ACC112 (cell line): ENCODE measurements around the gene MS4A12.
"Not testable (repeated sequence)": the region's sequence is repeated elsewhere in the genome, so short reads cannot be mapped to it uniquely, and the experiment has no call there.

Experiments used
- H2AFZ ChIP-seq: fragments of 200-600 bp; sonication (generic); one replicate; pipeline ENCODE4 v1.6.0; 2017; ENCODE audit warnings: antibody characterized with exemption, low read length; ENCODE audit not compliant: unreplicated experiment
- H3K27ac ChIP-seq: fragments of 200-600 bp; sonication (generic); 2 replicates; pipeline ENCODE4 v1.5.1; 2014; ENCODE audit warnings: low read depth, mild to moderate bottlenecking, antibody characterized with exemption, low read length, moderate library complexity
- H3K27me3 ChIP-seq: fragments of 200-600 bp; sonication (generic); 2 replicates; pipeline ENCODE4 v1.6.1; 2014; ENCODE audit warnings: mild to moderate bottlenecking, antibody characterized with exemption, low read length, moderate library complexity, mixed read lengths; ENCODE audit not compliant: insufficient read depth
- H3K36me3 ChIP-seq: fragments of 200-600 bp; sonication (generic); 2 replicates; pipeline ENCODE4 v1.6.1; 2016; ENCODE audit warnings: mild to moderate bottlenecking, antibody characterized with exemption, low read length, moderate library complexity, mixed read lengths; ENCODE audit not compliant: insufficient read depth
- H3K4me1 ChIP-seq: fragments of 200-600 bp; sonication (generic); one replicate; pipeline ENCODE4 v1.6.1; 2016; ENCODE audit warnings: low read length, mixed read lengths; ENCODE audit not compliant: insufficient read depth, unreplicated experiment, control insufficient read depth
- H3K4me3 ChIP-seq: fragments of 200-600 bp; sonication (generic); 2 replicates; pipeline ENCODE4 v1.5.1; 2014; ENCODE audit warnings: mild to moderate bottlenecking, low read depth, low read length
- H3K79me2 ChIP-seq: fragments of 200-600 bp; sonication (generic); one replicate; pipeline ENCODE4 v1.6.0; 2016; ENCODE audit warnings: low read length; ENCODE audit not compliant: control insufficient read depth, unreplicated experiment, insufficient read depth

MS4A12 gene

GRCh38 chr11:60482361-60482760 lies 10.2 kb upstream of the MS4A12 start:
- Histone ChIP-seq H3K27me3 (no peaks in the 10 kb centered on the region), H3K4me1 (no peaks in the 10 kb centered on the region), H2AFZ (no peak overlapping the region), H3K27ac (no peak overlapping the region), H3K4me3 (no peak overlapping the region), H3K79me2 (no peaks in the 10 kb centered on the region), H3K36me3 (no peaks in the 10 kb centered on the region)

- H3K4me3 ChIP-seq, result no peak overlapping the region
- no peaks in the 10 kb centered on the region for H3K4me1 ChIP-seq
- H3K27me3 ChIP-seq, result no peaks in the 10 kb centered on the region
- no peak overlapping the region for H3K27ac ChIP-seq
- no peak overlapping the region for H2AFZ ChIP-seq
- H3K79me2 ChIP-seq, result no peaks in the 10 kb centered on the region
- H3K36me3 ChIP-seq, result no peaks in the 10 kb centered on the region
These were observed 6.6 kb upstream of the MS4A12 start for GRCh38 chr11:60485987-60486386.

- Histone ChIP-seq H3K27me3 (no peaks in the 10 kb centered on the region), H3K4me1 (no peaks in the 10 kb centered on the region), H3K79me2 (no peaks in the 10 kb centered on the region), H3K4me3 (no peak overlapping the region), H3K27ac (no peak overlapping the region), H3K36me3 (no peaks in the 10 kb centered on the region), H2AFZ (no peak overlapping the region)
These were observed 876 bp downstream of the MS4A12 start for GRCh38 chr11:60493454-60493853.

- Histone ChIP-seq H3K79me2 (no peaks in the 10 kb centered on the region), H3K4me1 (no peaks in the 10 kb centered on the region), H2AFZ (no peak overlapping the region), H3K27me3 (no peaks in the 10 kb centered on the region), H3K4me3 (no peak overlapping the region), H3K36me3 (no peaks in the 10 kb centered on the region), H3K27ac (no peak overlapping the region)
These were observed 5.8 kb downstream of the MS4A12 start for GRCh38 chr11:60498399-60498798.

- no peak overlapping the region for H3K4me3 ChIP-seq
These were observed 6.3 kb downstream of the MS4A12 start for GRCh38 chr11:60498853-60499252.

GRCh38 chr11:60500276-60500910 lies 7.8 kb downstream of the MS4A12 start:
- Histone ChIP-seq H3K27ac (no peak overlapping the region), H3K79me2 (no peaks in the 10 kb centered on the region), H3K4me3 (no peak overlapping the region), H3K36me3 (no peaks in the 10 kb centered on the region), H3K27me3 (no peaks in the 10 kb centered on the region), H3K4me1 (no peaks in the 10 kb centered on the region), H2AFZ (no peak overlapping the region)

More at GRCh38 chr11:60498853-60499252, 6.3 kb downstream of the MS4A12 start:
- H2AFZ ChIP-seq, result no peak overlapping the region
- no peaks in the 10 kb centered on the region for H3K4me1 ChIP-seq
- no peaks in the 10 kb centered on the region for H3K27me3 ChIP-seq
- H3K79me2 ChIP-seq, result no peaks in the 10 kb centered on the region
- no peaks in the 10 kb centered on the region for H3K36me3 ChIP-seq
- no peak overlapping the region for H3K27ac ChIP-seq

GRCh38 chr11:60502221-60502775 lies 9.7 kb downstream of the MS4A12 start:
- Histone ChIP-seq H2AFZ (no peak overlapping the region), H3K27me3 (no peaks in the 10 kb centered on the region), H3K27ac (no peak overlapping the region), H3K4me3 (no peak overlapping the region), H3K79me2 (no peaks in the 10 kb centered on the region), H3K4me1 (no peaks in the 10 kb centered on the region), H3K36me3 (no peaks in the 10 kb centered on the region)

GRCh38 chr11:60504219-60504905 lies 11.8 kb downstream of the MS4A12 start:
- no peak overlapping the region for H3K4me3 ChIP-seq
- H3K79me2 ChIP-seq, result no peaks in the 10 kb centered on the region
- H3K27me3 ChIP-seq, result no peaks in the 10 kb centered on the region
- no peaks in the 10 kb centered on the region for H3K36me3 ChIP-seq
- H3K27ac ChIP-seq, result no peak overlapping the region
- H2AFZ ChIP-seq, result no peak overlapping the region
- H3K4me1 ChIP-seq, result no peaks in the 10 kb centered on the region

- H3K4me1 ChIP-seq, H3K4me3 ChIP-seq: not testable (repeated sequence)
These were observed 17.0 kb downstream of the MS4A12 start for GRCh38 chr11:60509609-60510008.

GRCh38 chr11:60510209-60510608 lies 17.6 kb downstream of the MS4A12 start:
- H3K27me3 ChIP-seq, H3K79me2 ChIP-seq, H2AFZ ChIP-seq, H3K27ac ChIP-seq, H3K4me3 ChIP-seq, H3K4me1 ChIP-seq, H3K36me3 ChIP-seq: not testable (repeated sequence)

More at GRCh38 chr11:60509609-60510008, 17.0 kb downstream of the MS4A12 start:
- not testable (repeated sequence) for H3K79me2 ChIP-seq, H3K27me3 ChIP-seq, H3K27ac ChIP-seq, H2AFZ ChIP-seq, H3K36me3 ChIP-seq

- Histone ChIP-seq H3K4me3 (no peak overlapping the region), H2AFZ (no peak overlapping the region), H3K79me2 (no peaks in the 10 kb centered on the region), H3K4me1 (no peaks in the 10 kb centered on the region), H3K27ac (no peak overlapping the region), H3K27me3 (no peaks in the 10 kb centered on the region), H3K36me3 (no peaks in the 10 kb centered on the region)
These were observed 18.8 kb downstream of the MS4A12 start for GRCh38 chr11:60511393-60511792.
